Peyer's patch (tissue), 4 donors: ENCODE measurements around the gene PCAT7. TPM values are rescaled to one million over a fixed set of nuclear protein-coding genes. Genes with fewer than 3 reads are reported as not detected.
"Not testable (repeated sequence)": the region's sequence is repeated elsewhere in the genome, so short reads cannot be mapped to it uniquely, and the experiment has no call there.

ENCODE experiments used
- DNase-seq, 3 donors: peaks; one replicate each; pipeline ENCODE4 v3.0.0-alpha.2; 2017 to 2019
- H3K27ac ChIP-seq, 4 donors: fragments of 200-600 bp; sonication (generic); one replicate each; pipeline ENCODE4 v1.5.1; 2016 to 2019
- H3K27me3 ChIP-seq, 2 donors: fragments of 200-600 bp; sonication (generic); one replicate each; pipeline ENCODE4 v1.5.1; 2019
- H3K36me3 ChIP-seq, 3 donors: fragments of 200-600 bp; sonication (generic); one replicate each; pipeline ENCODE4 v1.5.1; 2016 to 2019
- H3K4me1 ChIP-seq, 4 donors: fragments of 200-600 bp; sonication (generic); one replicate each; pipeline ENCODE4 v1.5.1; 2016 to 2019
- H3K4me3 ChIP-seq, 4 donors: fragments of 200-600 bp; sonication (generic); 1 replicate in 3 of 4; 2 replicates in 1 of 4; pipeline ENCODE4 v1.5.1; 2016 to 2019; ENCODE audit warnings: mild to moderate bottlenecking in 1 of 4
- H3K9me3 ChIP-seq, 4 donors: fragments of 200-600 bp; sonication (generic); one replicate each; pipeline ENCODE4 v1.5.1; 2016 to 2019; ENCODE audit warnings: mild to moderate bottlenecking in 1 of 4
- POLR2A ChIP-seq, 2 donors: fragments of 450-650 bp; IDR thresholded peaks; one replicate each; pipeline ENCODE4 v1.5.1; 2017; ENCODE audit warnings: antibody characterized with exemption in 2 of 2, mild to moderate bottlenecking in 2 of 2, moderate library complexity in 2 of 2
- total RNA-seq, 4 donors: library from RNA; depleted of rRNA; stranded (reverse); fragments of >200 nt; gene quantifications; one replicate each; pipeline ENCODE4 v1.1.0, GENCODE V29; 2016
- TF ChIP-seq, protein P1 (sequence below), 6 experiments: fragments of 450-650 bp in 4 of 6; fragments of 200-600 bp in 2 of 6; sonication (generic) in 1 of 6; IDR thresholded peaks; one replicate each; pipeline ENCODE4 v1.5.1; 2017 to 2019; ENCODE audit warnings: antibody characterized with exemption in 6 of 6, mild to moderate bottlenecking in 3 of 6, moderate library complexity in 1 of 6

Gene PCAT7
- total RNA-seq, 4 donors from 2014 or later, result 1.1 to 1.8 (median 1.3) TPM; not detected in 1

- no peak for TF ChIP-seq POLR2A (IDR thresholded peaks at IDR 0.05)
- TF ChIP-seq, protein P1, sequence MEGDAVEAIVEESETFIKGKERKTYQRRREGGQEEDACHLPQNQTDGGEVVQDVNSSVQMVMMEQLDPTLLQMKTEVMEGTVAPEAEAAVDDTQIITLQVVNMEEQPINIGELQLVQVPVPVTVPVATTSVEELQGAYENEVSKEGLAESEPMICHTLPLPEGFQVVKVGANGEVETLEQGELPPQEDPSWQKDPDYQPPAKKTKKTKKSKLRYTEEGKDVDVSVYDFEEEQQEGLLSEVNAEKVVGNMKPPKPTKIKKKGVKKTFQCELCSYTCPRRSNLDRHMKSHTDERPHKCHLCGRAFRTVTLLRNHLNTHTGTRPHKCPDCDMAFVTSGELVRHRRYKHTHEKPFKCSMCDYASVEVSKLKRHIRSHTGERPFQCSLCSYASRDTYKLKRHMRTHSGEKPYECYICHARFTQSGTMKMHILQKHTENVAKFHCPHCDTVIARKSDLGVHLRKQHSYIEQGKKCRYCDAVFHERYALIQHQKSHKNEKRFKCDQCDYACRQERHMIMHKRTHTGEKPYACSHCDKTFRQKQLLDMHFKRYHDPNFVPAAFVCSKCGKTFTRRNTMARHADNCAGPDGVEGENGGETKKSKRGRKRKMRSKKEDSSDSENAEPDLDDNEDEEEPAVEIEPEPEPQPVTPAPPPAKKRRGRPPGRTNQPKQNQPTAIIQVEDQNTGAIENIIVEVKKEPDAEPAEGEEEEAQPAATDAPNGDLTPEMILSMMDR (IDR thresholded peaks at IDR 0.05), result no peak
- DNase-seq, result peak in 1 of 3 donors; percentile 50
- H3K27ac ChIP-seq, result peak overlapping the region in 2 of 4 donors; percentile 70
Measured at GRCh38 chr9:94533155-94533554, 21.7 kb upstream of the PCAT7 start.

DNA sequence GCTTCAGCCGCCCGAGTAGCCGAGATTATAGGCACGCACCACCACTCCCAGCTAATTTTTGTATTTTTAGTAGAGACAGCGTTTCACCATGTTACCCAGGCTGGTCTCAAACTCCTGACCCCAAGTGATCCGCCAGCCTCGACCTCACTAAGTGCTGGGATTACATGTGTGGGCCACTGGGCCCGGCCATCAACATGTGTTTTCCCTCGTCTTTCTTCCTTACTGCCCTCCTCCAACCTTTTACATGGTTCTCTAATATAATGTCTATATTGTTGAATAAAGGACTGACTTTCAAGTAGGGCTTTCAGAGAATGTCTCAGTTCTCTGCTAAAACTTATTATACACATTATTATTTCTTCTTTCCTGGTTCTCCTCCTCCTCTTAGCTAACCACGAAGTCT, 21.3 kb upstream of the PCAT7 start:
- H3K4me3 ChIP-seq, result peak overlapping the region in 2 of 4 donors; percentile 10 to 20
- no peaks in the 10 kb centered on the region for H3K9me3 ChIP-seq
- no peak for DNase-seq
- H3K36me3 ChIP-seq, result no peaks in the 10 kb centered on the region
- TF ChIP-seq, protein P1 (IDR thresholded peaks at IDR 0.05), result no peak
- no peak for TF ChIP-seq POLR2A (IDR thresholded peaks at IDR 0.05)
- peaks cover 0 to 9% (median 0%) of the 10 kb centered on the region in 4 donors for H3K4me1 ChIP-seq
- H3K27ac ChIP-seq, result peak overlapping the region in 2 of 4 donors; percentile 70
- no peaks in the 10 kb centered on the region for H3K27me3 ChIP-seq

More at GRCh38 chr9:94533155-94533554, 21.7 kb upstream of the PCAT7 start:
- Histone ChIP-seq H3K9me3 (no peaks in the 10 kb centered on the region), H3K4me3 (peak overlapping the region in 2 of 4 donors; percentile 10 to 20), H3K36me3 (no peaks in the 10 kb centered on the region), H3K4me1 (peaks cover 0 to 9% (median 0%) of the 10 kb centered on the region in 4 donors), H3K27me3 (no peaks in the 10 kb centered on the region)

- no peak overlapping the region for H3K4me3 ChIP-seq
- H3K27me3 ChIP-seq, result no peaks in the 10 kb centered on the region
- H3K27ac ChIP-seq, result no peak overlapping the region
- DNase-seq, result no peak
- no peaks in the 10 kb centered on the region for H3K9me3 ChIP-seq
- no peaks in the 10 kb centered on the region for H3K36me3 ChIP-seq
- no peak for TF ChIP-seq POLR2A (IDR thresholded peaks at IDR 0.05)
- TF ChIP-seq, protein P1 (IDR thresholded peaks at IDR 0.05), result no peak
- peaks cover 0 to 14% (median 0%) of the 10 kb centered on the region in 4 donors for H3K4me1 ChIP-seq
Measured at GRCh38 chr9:94534901-94535300, 20.0 kb upstream of the PCAT7 start.

GRCh38 chr9:94538908-94539307, 16.0 kb upstream of the PCAT7 start:
- TF ChIP-seq POLR2A (IDR thresholded peaks at IDR 0.05), result no peak
- TF ChIP-seq, protein P1 (IDR thresholded peaks at IDR 0.05), result no peak
- no peak for DNase-seq
- no peak overlapping the region for H3K4me3 ChIP-seq
- H3K9me3 ChIP-seq, result no peaks in the 10 kb centered on the region
- no peaks in the 10 kb centered on the region for H3K27me3 ChIP-seq
- no peaks in the 10 kb centered on the region for H3K36me3 ChIP-seq
- peaks cover 0 to 7% (median 0%) of the 10 kb centered on the region in 4 donors for H3K4me1 ChIP-seq
- no peak overlapping the region for H3K27ac ChIP-seq

DNA sequence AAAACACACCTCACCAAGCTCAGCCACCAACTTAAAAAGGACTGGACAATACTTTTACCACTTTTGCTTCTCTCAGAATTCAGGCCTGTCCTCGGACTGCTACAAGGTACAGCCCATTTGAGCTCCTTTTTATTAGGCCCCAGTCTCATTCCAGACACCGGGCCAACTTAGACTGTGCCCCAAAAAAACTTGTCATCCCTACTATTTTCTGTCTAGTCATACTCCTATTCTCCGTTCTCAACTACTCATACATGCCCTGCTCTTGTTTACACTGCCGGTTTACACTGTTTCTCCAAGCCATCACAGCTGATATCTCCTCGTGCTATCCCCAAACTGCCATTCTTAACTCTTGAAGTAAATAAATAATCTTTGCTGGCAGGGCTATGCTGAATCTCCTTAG, 10.5 kb upstream of the PCAT7 start:
- H3K4me1 ChIP-seq, H3K27ac ChIP-seq, DNase-seq, H3K27me3 ChIP-seq, H3K9me3 ChIP-seq, H3K36me3 ChIP-seq, H3K4me3 ChIP-seq: not testable (repeated sequence)

GRCh38 chr9:94545940-94546339, 8.9 kb upstream of the PCAT7 start:
- no peak overlapping the region for H3K4me3 ChIP-seq
- no peak overlapping the region for H3K27ac ChIP-seq
- no peaks in the 10 kb centered on the region for H3K27me3 ChIP-seq
- DNase-seq, result no peak
- no peaks in the 10 kb centered on the region for H3K9me3 ChIP-seq
- no peaks in the 10 kb centered on the region for H3K4me1 ChIP-seq
- H3K36me3 ChIP-seq, result no peaks in the 10 kb centered on the region
- TF ChIP-seq, protein P1 (IDR thresholded peaks at IDR 0.05), result no peak
- TF ChIP-seq POLR2A (IDR thresholded peaks at IDR 0.05), result no peak
